H1 (cell line): ENCODE results near the gene CTNND2. TPM values are rescaled to one million over a fixed set of nuclear protein-coding genes. Genes with fewer than 3 reads are reported as not detected.

ENCODE experiments used
- CTCF ChIA-PET: fragments of 300-600 bp; sonication (Branson Sonifier 250); formaldehyde crosslinking; loops from one replicate; lab custom pipeline; 2021; ENCODE audit not compliant: partially characterized antibody; lab: Charles Lee
- POLR2A ChIA-PET: fragments of 300-600 bp; sonication (Branson Sonifier 250); formaldehyde crosslinking; loops from one replicate; lab custom pipeline; 2021; ENCODE audit warnings: inconsistent platforms; ENCODE audit not compliant: partially characterized antibody; lab: Charles Lee
- DNase-seq, 2 experiments: peaks; one replicate each; pipeline versions ENCODE4 v3.0.0 to v3.0.0-alpha.2; 2010 to 2022; ENCODE audit warnings: low spot score in 2 of 2, low read depth in 1 of 2, mixed read lengths in 1 of 2
- FAIRE-seq: peaks from 2 replicates; lab custom pipeline; 2011; peaks lifted over from hg19 to GRCh38; lab: Jason Lieb, UNC
- H2AFZ ChIP-seq: 2 replicates; pipeline ENCODE4 v1.8.1; 2012; ENCODE audit warnings: low read length, inconsistent platforms
- H2AK5ac ChIP-seq: 2 replicates; pipeline ENCODE4 v1.6.1; 2013; ENCODE audit warnings: low read depth, low read length
- H2BK120ac ChIP-seq: replicated peaks from 2 replicates; pipeline ENCODE3; 2013; ENCODE audit warnings: low read depth, low read length, inconsistent platforms
- H2BK12ac ChIP-seq: 2 replicates; pipeline ENCODE4 v1.6.1; 2013; ENCODE audit warnings: low read depth, low read length
- H2BK15ac ChIP-seq: 2 replicates; pipeline ENCODE4 v1.6.1; 2013; ENCODE audit warnings: low read length
- H2BK20ac ChIP-seq: 2 replicates; pipeline ENCODE4 v1.6.1; 2013; ENCODE audit warnings: low read length
- H2BK5ac ChIP-seq: 2 replicates; pipeline ENCODE4 v1.6.1; 2013; ENCODE audit warnings: low read depth, low read length
- H3K14ac ChIP-seq: 2 replicates; pipeline ENCODE4 v1.6.1; 2013; ENCODE audit warnings: inconsistent platforms; ENCODE audit not compliant: insufficient read length
- H3K18ac ChIP-seq: 2 replicates; pipeline ENCODE4 v1.6.1; 2013; ENCODE audit warnings: low read length; ENCODE audit errors: extremely low read depth
- H3K23ac ChIP-seq: 2 replicates; pipeline ENCODE4 v1.6.1; 2013; ENCODE audit warnings: inconsistent platforms; ENCODE audit not compliant: insufficient read length
- H3K23me2 ChIP-seq: 2 replicates; pipeline ENCODE4 v1.6.1; 2013; ENCODE audit warnings: low read depth, low read length
- H3K27ac ChIP-seq: 2 replicates; pipeline ENCODE4 v1.6.1; 2011; ENCODE audit warnings: low read depth, low read length, inconsistent platforms
- H3K27me3 ChIP-seq, 4 experiments: replicated peaks in 1 of 4; 1 replicate in 1 of 4; 2 replicates in 3 of 4; pipeline versions ENCODE4 v1.6.1 to v1.8.1; 2011 to 2013; ENCODE audit warnings: low read length in 3 of 4, mild to moderate bottlenecking in 3 of 4, inconsistent platforms in 2 of 4, mixed read lengths in 2 of 4, moderate library complexity in 1 of 4; ENCODE audit not compliant: control insufficient read depth in 3 of 4, insufficient read depth in 3 of 4; ENCODE audit errors: extremely low read depth in 1 of 4
- H3K36me3 ChIP-seq, 4 experiments: 2 replicates each; pipeline versions ENCODE4 v1.6.1 to v1.8.1; 2011 to 2013; ENCODE audit warnings: mild to moderate bottlenecking in 4 of 4, low read length in 3 of 4, moderate library complexity in 2 of 4, control low read depth in 1 of 4, inconsistent platforms in 1 of 4; ENCODE audit not compliant: insufficient read depth in 4 of 4, control insufficient read depth in 2 of 4
- H3K4ac ChIP-seq: replicated peaks from 2 replicates; pipeline ENCODE3; 2013; ENCODE audit warnings: low read length, low read depth, mixed read lengths, inconsistent platforms; ENCODE audit not compliant: insufficient read length
- H3K4me1 ChIP-seq, 4 experiments: replicated peaks in 1 of 4; 1 replicate in 1 of 4; 2 replicates in 3 of 4; pipeline versions ENCODE4 v1.6.1 to v1.8.1; 2011 to 2013; ENCODE audit warnings: low read length in 3 of 4, inconsistent platforms in 2 of 4, mixed read lengths in 1 of 4; ENCODE audit not compliant: insufficient read depth in 4 of 4, control insufficient read depth in 3 of 4
- H3K4me2 ChIP-seq, 2 experiments: 2 replicates each; pipeline versions ENCODE4 v1.6.1 to v1.8.1; 2011 to 2013; ENCODE audit warnings: low read depth in 2 of 2, low read length in 2 of 2, control low read depth in 1 of 2, inconsistent platforms in 1 of 2, mild to moderate bottlenecking in 1 of 2; ENCODE audit not compliant: insufficient read depth in 1 of 2
- H3K4me3 ChIP-seq, 4 experiments: fragments of 200-600, 300-600 bp in 1 of 4; sonication (generic), shearing (Covaris generic), sonication (Bioruptor Twin) in 1 of 4; 2 replicates each; pipeline versions ENCODE4 v1.5.1 to v1.8.1; 2011 to 2016; ENCODE audit warnings: low read length in 4 of 4, low read depth in 3 of 4, control low read depth in 2 of 4, inconsistent platforms in 2 of 4, mild to moderate bottlenecking in 2 of 4, mixed read lengths in 1 of 4, moderate library complexity in 1 of 4; ENCODE audit not compliant: insufficient read depth in 2 of 4; ENCODE audit errors: extremely low read depth in 1 of 4
- H3K56ac ChIP-seq: replicated peaks from 2 replicates; pipeline ENCODE3; 2013; ENCODE audit warnings: low read depth, mild to moderate bottlenecking, mixed read lengths, low read length, inconsistent platforms; ENCODE audit not compliant: insufficient read length
- H3K79me1 ChIP-seq: 2 replicates; pipeline ENCODE4 v1.6.1; 2013; ENCODE audit warnings: low read depth, low read length, control low read depth
- H3K79me2 ChIP-seq, 2 experiments: 2 replicates each; pipeline versions ENCODE4 v1.6.1 to v1.8.1; 2012 to 2013; ENCODE audit warnings: low read length in 2 of 2, mild to moderate bottlenecking in 2 of 2, inconsistent platforms in 1 of 2; ENCODE audit not compliant: insufficient read depth in 2 of 2, control insufficient read depth in 1 of 2
- H3K9ac ChIP-seq, 4 experiments: replicated peaks in 1 of 4; 1 replicate in 1 of 4; 2 replicates in 3 of 4; pipeline versions ENCODE4 v1.6.1 to v1.8.1; 2011 to 2013; ENCODE audit warnings: low read depth in 3 of 4, low read length in 3 of 4, control low read depth in 2 of 4, mild to moderate bottlenecking in 2 of 4, moderate library complexity in 2 of 4, inconsistent platforms in 1 of 4; ENCODE audit errors: extremely low read depth in 1 of 4
- H3K9me3 ChIP-seq, 2 experiments: 2 replicates each; pipeline versions ENCODE4 v1.6.1 to v1.8.1; 2012 to 2013; ENCODE audit warnings: mild to moderate bottlenecking in 2 of 2, moderate library complexity in 2 of 2, control low read depth in 1 of 2, inconsistent platforms in 1 of 2, low read depth in 1 of 2, low read length in 1 of 2, mixed read lengths in 1 of 2; ENCODE audit not compliant: insufficient read depth in 2 of 2
- H4K20me1 ChIP-seq, 2 experiments: replicated peaks in 1 of 2; 2 replicates each; pipeline versions ENCODE3 to v1.8.1; 2011 to 2013; ENCODE audit warnings: inconsistent platforms in 2 of 2, low read length in 2 of 2, mild to moderate bottlenecking in 1 of 2; ENCODE audit not compliant: insufficient read depth in 2 of 2, control insufficient read depth in 1 of 2
- H4K5ac ChIP-seq: 2 replicates; pipeline ENCODE4 v1.6.1; 2013; ENCODE audit warnings: low read length, low read depth, mixed read lengths, inconsistent platforms; ENCODE audit not compliant: insufficient read length
- H4K8ac ChIP-seq: 2 replicates; pipeline ENCODE4 v1.8.0; 2013; ENCODE audit warnings: mild to moderate bottlenecking, moderate library complexity, low read length, inconsistent platforms; ENCODE audit not compliant: insufficient read depth; ENCODE audit errors: extremely low read depth
- H4K91ac ChIP-seq: replicated peaks from 2 replicates; pipeline ENCODE3; 2013; ENCODE audit warnings: low read length, mixed read lengths, inconsistent platforms; ENCODE audit not compliant: insufficient read length
- RXRA ChIP-seq: IDR thresholded peaks from 2 replicates; pipeline ENCODE4 v1.6.1; 2011; ENCODE audit warnings: low read depth, mild to moderate bottlenecking, low read length, moderate library complexity; ENCODE audit not compliant: insufficient read depth
- SUZ12 ChIP-seq: fragments of 200-600 bp; sonication (generic); IDR thresholded peaks from 2 replicates; pipeline ENCODE4 v1.6.1; 2012; ENCODE audit warnings: mild to moderate bottlenecking, inconsistent platforms, low read length, moderate library complexity, mixed read lengths
- WGBS, 2 experiments: shearing (Covaris generic) in 1 of 2; methylation state at CpG; one replicate each; pipeline versions ENCODE4 v1.1.6 to v1.1.7; 2013 to 2015; ENCODE audit warnings: low lambda C conversion rate in 2 of 2, mixed read lengths in 2 of 2, inconsistent platforms in 1 of 2, low coverage in 1 of 2, missing lambda C conversion rate in 1 of 2; ENCODE audit not compliant: insufficient replicate concordance in 2 of 2, insufficient coverage in 1 of 2, insufficient read length in 1 of 2; ENCODE audit errors: extremely low coverage in 1 of 2, missing lambda C conversion rate in 1 of 2; 5-methylcytosine and 5-hydroxymethylcytosine counted together
- polyA plus RNA-seq, 7 experiments: library from polyadenylated mRNA; depleted of rRNA in 3 of 7; stranded (reverse) in 5 of 7; unstranded in 2 of 7; fragments of >200 nt in 5 of 7; fragments of 200-250 nt in 2 of 7; gene quantifications; 1 replicate in 5 of 7; 2 replicates in 1 of 7; 4 replicates in 1 of 7; pipeline versions ENCODE4 v1.2.1 to v1.2.3, GENCODE V29; 2011 to 2013; ENCODE audit warnings: missing spikeins in 2 of 7, mixed read lengths in 2 of 7
- total RNA-seq: library from RNA; stranded (reverse); fragmentation: NEBNext Ultra II Directional; extraction: Animal tissue kit (Norgen Biotek cat#: 25700); gene quantifications from 2 replicates; pipeline ENCODE4 v1.2.1, GENCODE V29; 2021

CTNND2 gene
- total and polyA plus RNA-seq, 2 of the 8 experiments (the other 6 are each of a cell fraction or from before 2014, with no cell fraction given): 7.4 to 14.2 TPM

GRCh38 chr5:10990634-10991033 lies 913.6 kb downstream of the CTNND2 start:
- Histone ChIP-seq H3K4me1 (peaks cover 0 to 12% (median 1%) of the 10 kb centered on the region in 4 experiments; a peak in 4 of 7 replicates), H3K23me2 (no peaks in the 10 kb centered on the region), H4K5ac (no peak overlapping the region), H3K14ac (no peak overlapping the region), H2AFZ (no peak overlapping the region), H3K4me2 (no peak overlapping the region), H2BK20ac (no peak overlapping the region), H3K18ac (no peak overlapping the region), H2BK120ac (no peak overlapping the region), H4K91ac (no peak overlapping the region), H3K27ac (no peak overlapping the region), H2BK5ac (no peak overlapping the region), H2AK5ac (no peak overlapping the region), H2BK15ac (no peak overlapping the region)
- DNase-seq: no peak
- POLR2A ChIA-PET: no interaction called here
- TF ChIP-seq RXRA (no peak), SUZ12 (no peak)
- TF ChIP-seq, all 59 proteins: peak for 0
- no peak for FAIRE-seq
- H3K79me1 ChIP-seq: no peaks in the 10 kb centered on the region
- no peak overlapping the region for H3K9ac ChIP-seq
- H3K9me3 ChIP-seq: no peaks in the 10 kb centered on the region
- H3K4ac ChIP-seq: no peak overlapping the region
- H3K23ac ChIP-seq: no peak overlapping the region
- H2BK12ac ChIP-seq: no peak overlapping the region
- WGBS, 2 experiments: 96% methylated on average over 9 of the region's 9 CpGs; no CpG with 5 or more reads in 1 of the 2 experiments
- H3K79me2 ChIP-seq: no peaks in the 10 kb centered on the region
- no peak overlapping the region for H3K56ac ChIP-seq
- H3K27me3 ChIP-seq: no peaks in the 10 kb centered on the region
- no peaks in the 10 kb centered on the region for H4K20me1 ChIP-seq
- H4K8ac ChIP-seq: no peak overlapping the region
- CTCF ChIA-PET: interaction anchor here (1.2 to 3.8 kb wide), 2 partner anchors 9 to 18 kb away, joined by 3 to 14 read pairs; no protein-coding TSS in a partner anchor
- H3K4me3 ChIP-seq: no peak overlapping the region
- H3K36me3 ChIP-seq: no peaks in the 10 kb centered on the region
